ENCODE data around the gene DOCK4. TPM values are rescaled to one million over a fixed set of nuclear protein-coding genes. Genes with fewer than 3 reads are reported as not detected.

DOCK4 gene
- total and polyA plus RNA-seq, 4 donors = 7.2 to 48.9 (median 12.8) TPM

DNA sequence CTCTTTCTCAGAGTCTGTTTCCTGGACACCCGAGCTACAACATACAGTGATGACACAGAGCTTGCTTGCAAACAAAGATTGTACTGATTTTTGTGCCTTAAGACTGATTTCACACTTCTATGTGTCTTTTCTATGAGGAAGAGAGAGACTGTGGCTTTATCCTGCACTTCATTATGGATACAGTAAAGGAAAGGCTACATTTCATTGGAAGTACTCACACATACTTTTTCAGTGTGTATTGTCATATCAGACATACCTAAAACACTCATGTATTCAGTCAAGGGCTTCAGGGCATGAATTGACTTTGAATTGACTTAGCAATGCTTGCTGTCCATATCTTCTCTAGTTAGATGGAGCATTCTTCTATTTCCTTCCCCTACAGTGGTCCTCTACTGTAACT lies 508.4 kb downstream of the DOCK4 start:
- no peak overlapping the region for H3K9ac ChIP-seq (ENCODE audit: low read depth in 1 of 2, low read length in 2 of 2)

GRCh38 chr7:111694376-111694775 lies 511.8 kb downstream of the DOCK4 start:
- no peaks in the 10 kb centered on the region for H3K9me3 ChIP-seq (ENCODE audit: control insufficient read depth in 4 of 4, low read length in 3 of 4)
- no peak overlapping the region for H3K27ac ChIP-seq (ENCODE audit: low read depth in 1 of 2, low read length in 2 of 2)
- 83% methylated on average over 2 of the region's 2 CpGs for WGBS
- peaks cover 0 to 5% (median 0%) of the 10 kb centered on the region in 4 donors for H3K4me1 ChIP-seq (ENCODE audit: control insufficient read depth in 4 of 4, insufficient read depth in 4 of 4, low read length in 3 of 4)
- no peak overlapping the region for H3K9ac ChIP-seq (ENCODE audit: low read depth in 1 of 2, low read length in 2 of 2)
- H3K4me3 ChIP-seq (ENCODE audit: low read depth in 1 of 3, low read length in 3 of 3) = no peak overlapping the region
- H3K27me3 ChIP-seq (ENCODE audit: control insufficient read depth in 4 of 4, insufficient read depth in 4 of 4, low read length in 3 of 4) = no peaks in the 10 kb centered on the region
- TF ChIP-seq NR2F2 (IDR thresholded peaks at IDR 0.05) = no peak
- no peak for TF ChIP-seq HNF4G (IDR thresholded peaks at IDR 0.05)
- TF ChIP-seq, protein P1, sequence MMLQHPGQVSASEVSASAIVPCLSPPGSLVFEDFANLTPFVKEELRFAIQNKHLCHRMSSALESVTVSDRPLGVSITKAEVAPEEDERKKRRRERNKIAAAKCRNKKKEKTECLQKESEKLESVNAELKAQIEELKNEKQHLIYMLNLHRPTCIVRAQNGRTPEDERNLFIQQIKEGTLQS (IDR thresholded peaks at IDR 0.05) = no peak
- no peak for TF ChIP-seq FOXA1 (IDR thresholded peaks at IDR 0.05)
- no peak for TF ChIP-seq FOXA2 (IDR thresholded peaks at IDR 0.05)
- TF ChIP-seq CTCF (IDR thresholded peaks at IDR 0.05; ENCODE audit: low read depth, low read length, missing input control) = no peak
- no peak for TF ChIP-seq JUND (IDR thresholded peaks at IDR 0.05)
- no peak for TF ChIP-seq HNF4A (conservative IDR thresholded peaks at IDR 0.05)
- TF ChIP-seq SP1 (IDR thresholded peaks at IDR 0.05) = no peak
- no peak for TF ChIP-seq EGR1 (IDR thresholded peaks at IDR 0.05; ENCODE audit: low read depth in 2 of 2)
- TF ChIP-seq GABPA (IDR thresholded peaks at IDR 0.05 in 1 of 2, conservative IDR thresholded peaks at IDR 0.05 in 1 of 2) = no peak
- no peak for DNase-seq (ENCODE audit: low spot score)
- H3K36me3 ChIP-seq (ENCODE audit: control insufficient read depth in 4 of 4, insufficient read depth in 3 of 4, low read depth in 1 of 4, low read length in 3 of 4) = no peaks in the 10 kb centered on the region

More for the DNA sequence above, 508.4 kb downstream of the DOCK4 start:
- TF ChIP-seq FOXA1 (IDR thresholded peaks at IDR 0.05) (no peak), SP1 (IDR thresholded peaks at IDR 0.05) (no peak), TAF1 (conservative IDR thresholded peaks at IDR 0.05) (no peak), EGR1 (IDR thresholded peaks at IDR 0.05; ENCODE audit: low read depth in 2 of 2) (no peak), RXRA (IDR thresholded peaks at IDR 0.05) (no peak), YY1 (IDR thresholded peaks at IDR 0.05) (no peak)
- TF ChIP-seq, protein P2, sequence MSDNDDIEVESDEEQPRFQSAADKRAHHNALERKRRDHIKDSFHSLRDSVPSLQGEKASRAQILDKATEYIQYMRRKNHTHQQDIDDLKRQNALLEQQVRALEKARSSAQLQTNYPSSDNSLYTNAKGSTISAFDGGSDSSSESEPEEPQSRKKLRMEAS (IDR thresholded peaks at IDR 0.05) = no peak
- TF ChIP-seq, protein P3, sequence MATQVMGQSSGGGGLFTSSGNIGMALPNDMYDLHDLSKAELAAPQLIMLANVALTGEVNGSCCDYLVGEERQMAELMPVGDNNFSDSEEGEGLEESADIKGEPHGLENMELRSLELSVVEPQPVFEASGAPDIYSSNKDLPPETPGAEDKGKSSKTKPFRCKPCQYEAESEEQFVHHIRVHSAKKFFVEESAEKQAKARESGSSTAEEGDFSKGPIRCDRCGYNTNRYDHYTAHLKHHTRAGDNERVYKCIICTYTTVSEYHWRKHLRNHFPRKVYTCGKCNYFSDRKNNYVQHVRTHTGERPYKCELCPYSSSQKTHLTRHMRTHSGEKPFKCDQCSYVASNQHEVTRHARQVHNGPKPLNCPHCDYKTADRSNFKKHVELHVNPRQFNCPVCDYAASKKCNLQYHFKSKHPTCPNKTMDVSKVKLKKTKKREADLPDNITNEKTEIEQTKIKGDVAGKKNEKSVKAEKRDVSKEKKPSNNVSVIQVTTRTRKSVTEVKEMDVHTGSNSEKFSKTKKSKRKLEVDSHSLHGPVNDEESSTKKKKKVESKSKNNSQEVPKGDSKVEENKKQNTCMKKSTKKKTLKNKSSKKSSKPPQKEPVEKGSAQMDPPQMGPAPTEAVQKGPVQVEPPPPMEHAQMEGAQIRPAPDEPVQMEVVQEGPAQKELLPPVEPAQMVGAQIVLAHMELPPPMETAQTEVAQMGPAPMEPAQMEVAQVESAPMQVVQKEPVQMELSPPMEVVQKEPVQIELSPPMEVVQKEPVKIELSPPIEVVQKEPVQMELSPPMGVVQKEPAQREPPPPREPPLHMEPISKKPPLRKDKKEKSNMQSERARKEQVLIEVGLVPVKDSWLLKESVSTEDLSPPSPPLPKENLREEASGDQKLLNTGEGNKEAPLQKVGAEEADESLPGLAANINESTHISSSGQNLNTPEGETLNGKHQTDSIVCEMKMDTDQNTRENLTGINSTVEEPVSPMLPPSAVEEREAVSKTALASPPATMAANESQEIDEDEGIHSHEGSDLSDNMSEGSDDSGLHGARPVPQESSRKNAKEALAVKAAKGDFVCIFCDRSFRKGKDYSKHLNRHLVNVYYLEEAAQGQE (IDR thresholded peaks at IDR 0.05) = no peak
- Histone ChIP-seq H3K27ac (ENCODE audit: low read depth in 1 of 2, low read length in 2 of 2) (no peak overlapping the region), H3K4me3 (ENCODE audit: low read depth in 1 of 3, low read length in 3 of 3) (no peak overlapping the region), H3K4me1 (ENCODE audit: control insufficient read depth in 4 of 4, insufficient read depth in 4 of 4, low read length in 3 of 4) (peaks cover 0 to 5% (median 0%) of the 10 kb centered on the region in 4 donors), H3K9me3 (ENCODE audit: control insufficient read depth in 4 of 4, low read length in 3 of 4) (no peaks in the 10 kb centered on the region), H3K27me3 (ENCODE audit: control insufficient read depth in 4 of 4, insufficient read depth in 4 of 4, low read length in 3 of 4) (no peaks in the 10 kb centered on the region), H3K36me3 (ENCODE audit: control insufficient read depth in 4 of 4, insufficient read depth in 3 of 4, low read depth in 1 of 4, low read length in 3 of 4) (no peaks in the 10 kb centered on the region)
- no peak for DNase-seq (ENCODE audit: low spot score)
- WGBS = 65% methylated on average over 1 of the region's 1 CpG

Data from liver (tissue), 9 donors.